Activated naive CD8-positive, alpha-beta T cell treated with anti-CD3 and anti-CD28 coated beads, Interleukin-2, amount 50 U/mL, for 24 hours (primary cell): ENCODE data around the gene CCBE1.
"Not testable (repeated sequence)": the region's sequence is repeated elsewhere in the genome, so short reads cannot be mapped to it uniquely, and the experiment has no call there.

ENCODE experiments used
- ATAC-seq: fragments of 150-1000 bp; cut with Tn5 transposase; one replicate; pipeline ENCODE4 v1.10.0; 2021
- DNase-seq: peaks from one replicate; pipeline ENCODE4 v3.0.0; 2021
- H3K27ac Mint-ChIP-seq: one replicate; pipeline ENCODE4 v1.8.0; 2021; ENCODE audit warnings: mild to moderate bottlenecking, mixed read lengths
- H3K27me3 Mint-ChIP-seq: one replicate; pipeline ENCODE4 v1.8.0; 2021; ENCODE audit warnings: mixed read lengths
- H3K36me3 Mint-ChIP-seq: one replicate; pipeline ENCODE4 v1.8.0; 2021; ENCODE audit warnings: low read depth, mixed read lengths
- H3K4me1 Mint-ChIP-seq: one replicate; pipeline ENCODE4 v1.8.0; 2021; ENCODE audit warnings: mixed read lengths
- H3K4me3 Mint-ChIP-seq: one replicate; pipeline ENCODE4 v1.8.0; 2021; ENCODE audit warnings: mild to moderate bottlenecking, moderate library complexity, mixed read lengths
- H3K9me3 Mint-ChIP-seq: one replicate; pipeline ENCODE4 v1.8.0; 2021; ENCODE audit warnings: mixed read lengths

The CCBE1 gene

DNA sequence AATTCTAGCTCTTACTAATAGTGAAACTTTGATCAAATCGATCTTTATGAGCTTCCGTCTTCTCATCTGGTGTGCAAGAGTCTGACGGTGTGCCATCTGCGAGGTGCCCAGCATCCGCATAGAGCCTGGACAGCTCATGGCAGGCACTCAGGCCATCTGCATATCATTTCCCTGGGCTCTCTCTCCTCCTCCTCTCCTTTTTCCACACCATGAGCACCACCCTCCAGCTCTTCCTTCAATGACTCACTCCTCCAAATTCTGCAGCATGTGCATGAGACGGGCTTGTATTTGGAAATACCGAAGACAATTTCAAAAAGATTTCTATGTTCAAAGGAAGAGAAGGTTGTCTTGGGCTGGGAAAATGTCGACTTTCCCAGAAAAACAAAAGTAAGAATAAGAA lies 161.1 kb downstream of the CCBE1 start:
- Mint-ChIP-seq H3K36me3 (no peaks in the 10 kb centered on the region), H3K9me3 (no peaks in the 10 kb centered on the region), H3K27ac (no peak overlapping the region), H3K4me3 (no peak overlapping the region), H3K4me1 (no peaks in the 10 kb centered on the region), H3K27me3 (peaks cover 9% of the 10 kb centered on the region)
- no peak for DNase-seq
- no peak for ATAC-seq

DNA sequence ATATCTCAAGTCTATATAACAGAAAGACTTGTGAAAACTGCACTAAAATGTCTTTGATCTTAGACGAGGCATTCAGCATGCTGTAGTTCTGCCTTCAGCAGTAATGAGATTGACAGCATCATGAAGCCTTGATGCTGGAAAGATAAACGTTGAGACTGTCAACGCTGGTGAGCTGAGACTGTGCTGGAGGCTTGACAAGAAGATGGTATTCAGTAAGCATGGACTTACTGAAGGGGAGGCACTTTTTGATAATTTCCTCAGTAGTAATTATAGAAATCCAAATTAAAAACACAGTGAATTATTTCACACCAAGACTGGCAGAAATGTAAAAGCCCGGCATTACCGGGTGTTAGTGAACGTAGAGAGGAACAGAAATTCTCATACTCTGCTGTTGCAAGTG lies 162.2 kb downstream of the CCBE1 start:
- H3K4me1 Mint-ChIP-seq, result no peaks in the 10 kb centered on the region
- H3K36me3 Mint-ChIP-seq, result no peaks in the 10 kb centered on the region
- no peaks in the 10 kb centered on the region for H3K9me3 Mint-ChIP-seq
- H3K4me3 Mint-ChIP-seq, result no peak overlapping the region
- no peak for ATAC-seq
- no peak overlapping the region for H3K27ac Mint-ChIP-seq
- no peak for DNase-seq
- peaks cover 5% of the 10 kb centered on the region for H3K27me3 Mint-ChIP-seq

DNA sequence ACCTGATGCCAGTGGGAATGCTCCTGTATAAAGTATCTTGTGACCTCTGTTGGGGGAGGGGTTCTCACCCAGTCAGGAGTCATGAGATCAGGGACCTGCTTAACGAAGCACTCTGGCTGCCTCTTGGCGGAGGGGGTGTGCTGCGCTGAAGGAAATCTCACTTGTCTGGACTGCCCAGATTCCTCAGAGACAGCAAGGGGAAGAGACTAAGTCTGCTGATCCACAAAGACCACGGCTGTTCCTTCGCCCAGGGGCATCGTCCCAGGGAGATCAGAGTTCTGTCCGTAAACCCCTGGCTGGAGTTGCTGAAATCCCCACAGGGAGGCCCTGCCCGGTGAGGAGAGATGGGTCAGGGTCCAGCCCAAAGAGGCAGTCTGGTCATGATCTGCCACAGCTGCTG lies 168.4 kb downstream of the CCBE1 start:
- H3K4me1 Mint-ChIP-seq, result no peaks in the 10 kb centered on the region
- H3K27me3 Mint-ChIP-seq, result peaks cover 9% of the 10 kb centered on the region
- ATAC-seq (no peak), DNase-seq (no peak)
- H3K36me3 Mint-ChIP-seq, result no peaks in the 10 kb centered on the region
- H3K27ac Mint-ChIP-seq, result no peak overlapping the region
- peaks cover 11% of the 10 kb centered on the region for H3K9me3 Mint-ChIP-seq
- no peak overlapping the region for H3K4me3 Mint-ChIP-seq

DNA sequence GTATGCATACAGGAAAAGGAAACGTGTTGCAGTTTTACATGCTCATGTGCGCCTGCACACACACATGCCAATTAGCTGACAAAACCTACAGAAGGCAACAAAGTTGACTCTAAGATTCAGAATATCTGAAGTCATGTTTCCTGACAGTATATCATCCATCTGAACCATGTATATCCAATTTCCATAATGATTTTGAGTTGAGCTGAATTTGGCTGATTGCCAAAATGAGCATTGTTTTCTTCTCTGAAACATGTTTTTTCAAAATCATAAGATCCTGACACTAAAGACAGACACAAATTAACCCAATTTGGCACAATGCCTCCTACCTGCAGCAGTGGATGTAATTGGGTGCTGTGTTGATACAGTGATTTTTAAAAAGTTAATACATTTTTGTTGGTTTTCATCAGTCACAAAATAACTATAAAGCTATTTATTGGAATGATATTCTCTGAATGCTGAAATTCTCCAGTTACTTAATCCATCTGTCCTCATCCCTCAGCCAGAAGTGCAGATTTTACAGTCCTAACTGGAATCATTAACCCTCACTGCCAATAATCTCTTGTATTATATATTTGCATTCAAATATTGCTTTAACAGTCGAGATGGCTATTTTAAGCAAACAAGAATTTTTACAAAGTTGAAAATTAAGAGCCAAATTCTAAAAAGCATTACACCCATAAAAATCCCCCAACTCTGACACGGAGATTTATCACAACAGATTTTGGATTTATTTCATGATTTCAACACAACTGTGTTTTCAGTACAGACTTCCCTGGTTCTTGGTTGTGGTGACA lies 176.5 kb downstream of the CCBE1 start:
- Mint-ChIP-seq H3K36me3 (no peaks in the 10 kb centered on the region), H3K4me3 (no peak overlapping the region), H3K9me3 (no peaks in the 10 kb centered on the region), H3K4me1 (no peaks in the 10 kb centered on the region), H3K27me3 (peaks cover 6% of the 10 kb centered on the region), H3K27ac (no peak overlapping the region)
- no peak for ATAC-seq
- no peak for DNase-seq

DNA sequence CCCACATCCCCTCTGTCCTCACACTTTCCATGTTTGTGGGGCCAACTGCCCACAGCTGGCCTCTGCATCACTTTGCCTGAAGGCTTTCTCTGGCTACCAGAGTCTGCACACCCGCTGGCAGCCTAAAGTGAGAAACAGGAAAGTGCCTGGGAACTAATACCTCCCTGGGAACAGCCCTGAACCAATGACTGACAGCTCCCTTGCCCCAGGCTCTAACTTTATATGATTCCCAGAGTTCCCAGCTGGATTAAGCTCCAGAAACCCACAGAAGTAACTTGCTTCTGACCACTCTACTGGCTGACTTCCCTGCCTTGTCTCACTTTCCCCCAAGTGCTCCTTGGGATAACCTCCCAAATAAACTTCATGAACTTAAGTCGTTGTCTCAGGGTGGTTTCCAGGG lies 178.5 kb downstream of the CCBE1 start:
- ATAC-seq, result no peak
- no peak for DNase-seq
- H3K4me1 Mint-ChIP-seq, result no peaks in the 10 kb centered on the region

DNA sequence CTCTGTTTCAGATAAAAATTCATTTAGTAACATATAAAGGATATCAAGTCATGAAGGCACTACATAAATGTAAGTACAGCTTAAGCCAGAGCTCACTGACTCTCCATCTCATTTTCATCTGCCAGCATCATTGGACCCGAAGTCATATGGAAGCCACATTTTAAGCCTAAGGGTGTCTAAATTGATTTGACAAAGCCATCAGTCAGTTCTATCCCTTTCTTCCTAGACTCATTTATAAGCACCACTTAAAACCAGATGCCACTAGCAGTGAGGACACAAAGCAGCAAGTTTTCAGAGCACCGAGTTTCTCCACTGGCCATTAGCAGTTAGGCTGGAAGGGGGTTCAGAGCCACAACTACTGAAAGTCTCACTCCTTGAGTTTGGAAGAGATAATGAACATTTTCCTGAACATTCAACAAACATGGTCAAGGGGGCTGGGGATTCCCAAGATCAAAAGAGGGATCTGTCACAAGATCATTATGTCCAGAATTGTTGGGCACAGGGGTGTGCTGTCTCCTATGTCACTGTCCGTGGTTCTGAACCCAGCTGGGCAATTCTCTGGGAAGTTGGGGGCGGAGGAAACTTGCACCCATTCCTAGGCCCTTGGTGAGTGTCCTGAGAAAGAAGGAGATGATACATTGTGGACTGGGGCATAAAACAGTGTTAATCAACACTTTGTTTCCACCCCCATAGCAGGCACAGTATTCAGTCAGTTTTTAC lies 179.6 kb downstream of the CCBE1 start:
- Mint-ChIP-seq H3K27ac (no peak overlapping the region), H3K4me1 (no peaks in the 10 kb centered on the region), H3K36me3 (no peaks in the 10 kb centered on the region), H3K4me3 (no peak overlapping the region), H3K27me3 (peaks cover 8% of the 10 kb centered on the region), H3K9me3 (no peaks in the 10 kb centered on the region)
- DNase-seq (no peak), ATAC-seq (no peak)

More for the DNA sequence above, 178.5 kb downstream of the CCBE1 start:
- Mint-ChIP-seq H3K9me3 (no peaks in the 10 kb centered on the region), H3K27ac (no peak overlapping the region), H3K36me3 (no peaks in the 10 kb centered on the region), H3K27me3 (peaks cover 6% of the 10 kb centered on the region), H3K4me3 (no peak overlapping the region)

DNA sequence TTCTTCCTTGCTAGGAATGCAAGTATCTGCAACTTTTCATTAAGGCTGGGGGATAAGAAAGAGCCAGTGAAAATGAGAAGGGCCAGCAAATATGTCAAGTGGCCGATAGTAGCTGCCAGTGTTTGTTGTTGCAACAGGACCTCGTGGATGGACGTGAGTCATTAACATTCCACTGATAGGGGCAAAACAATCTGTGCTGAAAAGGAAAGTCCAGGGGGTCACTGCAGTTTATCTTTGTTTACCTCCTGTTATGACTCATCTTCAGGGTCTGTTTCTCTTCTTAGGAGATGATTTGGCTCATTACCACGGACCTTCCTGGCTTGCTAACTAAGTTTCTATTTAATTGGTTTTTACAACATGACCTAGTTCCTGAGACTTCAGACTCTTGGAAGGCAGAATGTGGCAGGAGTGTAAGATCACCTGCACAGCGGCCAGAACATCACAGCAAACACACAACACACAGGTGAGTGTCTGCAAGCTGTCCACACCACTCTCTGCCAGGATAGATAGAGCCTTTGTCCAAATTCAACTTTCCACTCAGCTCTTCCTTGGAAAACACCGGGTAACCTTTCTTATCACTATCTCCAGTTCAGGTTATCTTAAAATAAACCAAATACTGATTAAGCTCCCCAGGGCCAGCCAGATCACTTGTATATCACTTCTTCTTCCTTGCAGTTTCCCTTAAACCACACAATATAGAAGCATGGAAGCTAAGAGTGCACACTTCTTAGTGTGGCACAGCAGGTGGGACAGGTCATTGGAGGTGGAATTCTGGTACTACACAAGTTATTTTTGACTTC lies 180.7 kb downstream of the CCBE1 start:
- Mint-ChIP-seq H3K27ac (no peak overlapping the region), H3K9me3 (no peaks in the 10 kb centered on the region), H3K4me1 (no peaks in the 10 kb centered on the region), H3K36me3 (no peaks in the 10 kb centered on the region), H3K4me3 (no peak overlapping the region), H3K27me3 (peaks cover 13% of the 10 kb centered on the region)
- no peak for DNase-seq
- ATAC-seq, result no peak

DNA sequence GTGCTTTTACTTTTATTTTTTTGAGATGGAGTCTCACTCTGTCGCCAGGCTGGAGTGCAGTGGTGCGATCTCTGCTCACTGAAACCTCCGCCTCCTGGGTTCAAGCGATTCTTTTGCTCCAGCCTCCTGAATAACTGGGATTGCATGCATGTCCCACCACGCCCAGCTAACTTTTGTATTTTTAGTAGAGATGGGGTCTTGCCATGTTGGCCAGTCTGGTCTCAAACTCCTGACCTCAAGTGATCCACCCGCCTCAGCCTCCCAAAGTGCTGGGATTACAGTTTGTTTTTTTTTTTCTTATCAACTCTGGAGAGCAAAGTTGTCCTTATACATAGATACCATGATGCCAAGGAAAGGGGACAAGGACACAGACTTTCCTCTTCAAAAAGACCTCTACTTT lies 181.3 kb downstream of the CCBE1 start:
- H3K27me3 Mint-ChIP-seq, ATAC-seq, H3K36me3 Mint-ChIP-seq, H3K4me3 Mint-ChIP-seq, H3K4me1 Mint-ChIP-seq, DNase-seq, H3K27ac Mint-ChIP-seq, H3K9me3 Mint-ChIP-seq: not testable (repeated sequence)

DNA sequence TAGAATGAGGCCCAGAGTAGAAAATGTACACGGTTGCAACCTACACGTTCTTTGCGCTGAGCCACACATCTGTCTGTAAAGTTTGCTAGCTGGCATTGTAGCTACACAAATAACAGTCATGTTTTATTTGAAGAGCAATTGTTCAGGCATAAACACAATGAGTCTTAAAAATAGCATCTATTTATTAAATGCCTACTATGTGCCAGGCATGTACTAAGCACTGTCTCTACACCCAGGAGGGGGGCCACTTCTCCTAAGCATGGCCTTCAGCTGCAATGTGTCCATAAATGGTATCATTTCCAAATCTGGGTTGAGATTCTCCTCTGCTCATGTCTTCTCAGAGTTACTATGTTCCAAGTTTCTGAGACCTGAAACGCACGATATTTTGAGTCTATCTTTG lies 182.1 kb downstream of the CCBE1 start:
- Mint-ChIP-seq H3K27ac (no peak overlapping the region), H3K4me1 (no peaks in the 10 kb centered on the region), H3K9me3 (no peaks in the 10 kb centered on the region), H3K27me3 (peaks cover 11% of the 10 kb centered on the region), H3K4me3 (no peak overlapping the region), H3K36me3 (no peaks in the 10 kb centered on the region)
- ATAC-seq, result no peak
- no peak for DNase-seq

DNA sequence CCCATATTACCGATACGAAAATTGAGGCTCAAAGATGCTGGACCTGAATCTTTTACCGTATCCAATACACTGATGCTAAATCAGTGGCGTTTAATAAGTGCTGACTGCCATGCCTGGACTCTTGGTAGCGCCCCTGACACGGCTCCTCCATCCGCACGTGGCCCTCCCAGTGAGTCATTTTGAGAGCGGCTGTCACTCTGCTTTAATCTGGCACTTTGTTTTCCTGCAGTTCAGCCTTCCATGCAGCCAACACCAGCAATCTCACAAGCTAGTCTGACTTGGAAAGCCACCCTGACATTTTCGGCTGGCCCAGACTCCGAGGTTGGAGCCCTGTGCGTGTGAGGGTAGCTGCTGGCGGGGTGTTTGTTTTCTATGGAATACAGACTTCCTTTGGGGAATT lies 183.0 kb downstream of the CCBE1 start:
- Mint-ChIP-seq H3K36me3 (no peaks in the 10 kb centered on the region), H3K9me3 (no peaks in the 10 kb centered on the region), H3K4me1 (no peaks in the 10 kb centered on the region), H3K27me3 (peaks cover 8% of the 10 kb centered on the region), H3K27ac (no peak overlapping the region), H3K4me3 (no peak overlapping the region)
- no peak for DNase-seq
- ATAC-seq, result no peak

DNA sequence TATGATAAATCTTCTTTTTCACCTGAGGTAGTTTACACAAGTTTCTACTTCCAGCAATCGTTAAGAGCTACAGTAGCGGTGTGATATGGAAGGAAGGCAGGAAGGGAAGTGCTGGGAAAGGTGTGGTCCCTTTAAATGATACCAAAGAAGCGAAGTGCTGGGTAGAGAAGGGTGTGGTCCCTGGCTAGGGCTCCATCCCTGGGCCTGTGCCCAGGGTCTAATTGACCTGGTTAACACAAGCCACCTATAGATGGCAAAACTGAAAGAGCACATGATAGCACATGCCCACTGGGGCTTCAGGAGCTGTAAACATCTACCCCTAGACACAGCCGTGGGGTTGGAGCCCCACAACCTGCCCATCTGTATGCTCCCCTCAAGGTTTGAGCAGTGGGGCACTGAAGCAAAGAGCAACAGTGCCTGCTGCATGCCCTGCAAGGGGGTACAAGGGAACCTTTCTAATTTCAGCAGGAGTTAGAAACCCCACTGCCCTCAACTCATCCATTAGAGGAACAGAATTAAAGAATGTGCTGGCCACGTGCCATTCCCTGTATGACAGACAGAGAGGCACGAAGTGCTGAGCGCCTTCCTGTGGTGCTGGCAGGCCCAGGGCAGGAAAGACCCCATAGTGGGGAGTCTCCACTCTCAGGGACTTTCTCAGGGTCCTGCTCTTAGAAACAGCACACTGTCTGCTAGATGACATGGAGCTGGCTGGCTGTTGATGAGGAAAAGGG lies 185.0 kb downstream of the CCBE1 start:
- ATAC-seq (no peak), DNase-seq (no peak)
- Mint-ChIP-seq H3K4me1 (no peaks in the 10 kb centered on the region), H3K27ac (no peak overlapping the region), H3K27me3 (peaks cover 8% of the 10 kb centered on the region), H3K4me3 (no peak overlapping the region), H3K36me3 (no peaks in the 10 kb centered on the region), H3K9me3 (no peaks in the 10 kb centered on the region)

DNA sequence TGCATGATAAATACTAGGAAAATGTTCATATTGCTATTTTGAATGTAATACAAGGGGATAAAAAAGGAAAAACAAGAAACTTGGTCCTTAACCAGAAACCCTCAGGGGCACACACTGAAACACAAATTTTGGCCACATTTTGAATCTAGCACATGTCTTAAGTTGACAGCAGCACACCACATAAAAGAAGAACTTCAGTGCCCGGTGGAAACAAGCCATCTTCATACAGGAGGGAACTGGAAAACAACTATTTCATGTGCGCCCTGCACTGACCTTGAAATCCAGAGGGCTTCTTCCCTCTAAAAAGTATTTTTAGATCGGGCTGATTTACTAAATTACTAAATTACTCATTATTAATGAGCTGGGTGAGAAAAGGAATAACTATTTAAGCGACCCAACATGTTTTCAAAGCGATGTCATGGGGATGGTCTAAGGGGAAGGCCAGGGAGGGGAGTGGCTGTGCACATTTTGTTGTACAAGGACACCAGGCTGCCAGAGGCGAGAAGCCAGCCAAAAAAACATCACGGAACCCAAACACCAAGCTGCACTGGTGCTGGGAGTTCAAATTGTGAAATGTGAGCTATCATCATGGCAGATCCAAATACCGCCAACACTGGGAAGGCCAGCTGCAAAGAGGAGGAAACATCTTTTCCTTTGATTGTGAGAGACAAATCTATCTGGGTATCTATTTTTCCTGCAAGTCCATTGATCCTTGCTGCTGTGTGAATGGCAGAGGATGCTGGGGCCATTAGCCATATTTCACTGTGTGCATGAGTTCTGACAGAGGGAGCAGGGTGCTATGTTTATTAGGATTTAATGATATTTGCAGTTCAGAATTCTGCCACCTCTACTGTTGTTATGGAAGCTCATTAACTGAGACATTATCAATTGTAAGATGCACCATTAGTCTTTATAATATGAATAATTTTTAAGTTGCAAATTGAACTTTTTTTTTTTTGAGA lies 187.5 kb downstream of the CCBE1 start:
- no peak overlapping the region for H3K27ac Mint-ChIP-seq
- no peak for DNase-seq

DNA sequence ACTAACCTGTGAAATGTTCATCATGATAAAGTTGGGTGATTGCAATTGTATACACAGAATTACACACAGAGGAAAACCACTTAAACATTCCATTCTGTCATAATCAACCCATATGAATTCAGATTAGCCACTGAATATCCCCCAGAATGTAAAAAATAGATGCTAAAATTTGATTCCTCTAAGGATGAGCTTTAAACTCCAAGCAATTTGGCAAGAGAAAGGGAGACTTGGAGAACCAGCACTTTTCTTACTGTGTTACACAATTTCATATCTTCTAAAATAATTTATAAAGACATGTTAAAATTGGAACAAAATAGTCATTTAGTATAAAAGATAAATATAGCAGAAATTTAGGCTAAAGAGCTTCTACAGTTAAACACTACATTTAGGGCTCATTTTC lies 191.9 kb downstream of the CCBE1 start:
- no peak overlapping the region for H3K27ac Mint-ChIP-seq
- no peaks in the 10 kb centered on the region for H3K9me3 Mint-ChIP-seq
- H3K4me1 Mint-ChIP-seq, result no peaks in the 10 kb centered on the region
- H3K27me3 Mint-ChIP-seq, result no peaks in the 10 kb centered on the region
- no peaks in the 10 kb centered on the region for H3K36me3 Mint-ChIP-seq
- DNase-seq, result no peak
- no peak overlapping the region for H3K4me3 Mint-ChIP-seq
- no peak for ATAC-seq

More for the DNA sequence above, 187.5 kb downstream of the CCBE1 start:
- H3K27me3 Mint-ChIP-seq, result peaks cover 8% of the 10 kb centered on the region
- no peak overlapping the region for H3K4me3 Mint-ChIP-seq
- no peaks in the 10 kb centered on the region for H3K9me3 Mint-ChIP-seq
- no peak for ATAC-seq
- no peaks in the 10 kb centered on the region for H3K4me1 Mint-ChIP-seq
- H3K36me3 Mint-ChIP-seq, result no peaks in the 10 kb centered on the region
